ENCODE results near the gene ZMYM3. TPM values are rescaled to one million over a fixed set of nuclear protein-coding genes. Genes with fewer than 3 reads are reported as not detected.
"Not testable (repeated sequence)": the region's sequence is repeated elsewhere in the genome, so short reads cannot be mapped to it uniquely, and the experiment has no call there.

Gene ZMYM3
- total RNA-seq, 1 donor from 2014 or later = 88.9 TPM

- Mint-ChIP-seq H3K36me3 (ENCODE audit: insufficient read depth) (peaks cover 8% of the 10 kb centered on the region), H3K27ac (peak within 1 kb of the TSS; percentile 100), H3K4me3 (ENCODE audit: low read depth) (peak within 1 kb of the TSS; percentile 98), H3K9me3 (ENCODE audit: low read depth) (peaks cover 18% of the 10 kb centered on the region), H3K27me3 (no peaks in the 10 kb centered on the region), H3K4me1 (ENCODE audit: low read depth) (peaks cover 4% of the 10 kb centered on the region)
- peak; percentile 74 for DNase-seq (ENCODE audit: low spot score, unreplicated experiment)
- TF ChIP-seq CTCF (IDR thresholded peaks at IDR 0.05; ENCODE audit: unreplicated experiment) = peak; percentile 11
These were observed 29.6 kb upstream of the ZMYM3 start, which contains the start of gene NONO for GRCh38 chrX:71283403-71284143. Gene NONO, plus strand, starts transcription at chrX:71283635. Its CDS starts 7,003 bp downstream, at chrX:71290638.

GRCh38 chrX:71282514-71283402 lies 28.8 kb upstream of the ZMYM3 start:
- Mint-ChIP-seq H3K4me1 (ENCODE audit: low read depth) (peaks cover 4% of the 10 kb centered on the region), H3K36me3 (ENCODE audit: insufficient read depth) (peaks cover 8% of the 10 kb centered on the region), H3K4me3 (ENCODE audit: low read depth) (peak overlapping the region; percentile 98), H3K9me3 (ENCODE audit: low read depth) (peaks cover 18% of the 10 kb centered on the region), H3K27me3 (no peaks in the 10 kb centered on the region), H3K27ac (peak overlapping the region; percentile 100)
- no peak for DNase-seq (ENCODE audit: low spot score, unreplicated experiment)
- TF ChIP-seq CTCF (IDR thresholded peaks at IDR 0.05; ENCODE audit: unreplicated experiment) = no peak

GRCh38 chrX:71281300-71281699 lies 27.4 kb upstream of the ZMYM3 start:
- not testable (repeated sequence) for H3K4me3 Mint-ChIP-seq (ENCODE audit: low read depth); DNase-seq (ENCODE audit: low spot score, unreplicated experiment); H3K36me3 Mint-ChIP-seq (ENCODE audit: insufficient read depth); H3K27ac Mint-ChIP-seq; H3K4me1 Mint-ChIP-seq (ENCODE audit: low read depth); H3K27me3 Mint-ChIP-seq
- peaks cover 18% of the 10 kb centered on the region for H3K9me3 Mint-ChIP-seq (ENCODE audit: low read depth)

- not testable (repeated sequence) for H3K36me3 Mint-ChIP-seq (ENCODE audit: insufficient read depth); H3K4me3 Mint-ChIP-seq (ENCODE audit: low read depth); H3K4me1 Mint-ChIP-seq (ENCODE audit: low read depth); H3K27ac Mint-ChIP-seq; DNase-seq (ENCODE audit: low spot score, unreplicated experiment); H3K27me3 Mint-ChIP-seq
- H3K9me3 Mint-ChIP-seq (ENCODE audit: low read depth) = peaks cover 17% of the 10 kb centered on the region
These were observed 18.4 kb upstream of the ZMYM3 start for GRCh38 chrX:71272313-71272712.

GRCh38 chrX:71269801-71270395 lies 16.0 kb upstream of the ZMYM3 start:
- no peak for DNase-seq (ENCODE audit: low spot score, unreplicated experiment)
- Mint-ChIP-seq H3K27me3 (no peaks in the 10 kb centered on the region), H3K36me3 (ENCODE audit: insufficient read depth) (peaks cover 6% of the 10 kb centered on the region), H3K9me3 (ENCODE audit: low read depth) (peaks cover 21% of the 10 kb centered on the region), H3K27ac (no peak overlapping the region), H3K4me1 (ENCODE audit: low read depth) (peaks cover 2% of the 10 kb centered on the region), H3K4me3 (ENCODE audit: low read depth) (no peak overlapping the region)
- TF ChIP-seq CTCF (IDR thresholded peaks at IDR 0.05; ENCODE audit: unreplicated experiment) = no peak

GRCh38 chrX:71268624-71269023 lies 14.7 kb upstream of the ZMYM3 start:
- H3K4me1 Mint-ChIP-seq (ENCODE audit: low read depth); H3K27me3 Mint-ChIP-seq; DNase-seq (ENCODE audit: low spot score, unreplicated experiment); H3K27ac Mint-ChIP-seq; H3K4me3 Mint-ChIP-seq (ENCODE audit: low read depth); H3K36me3 Mint-ChIP-seq (ENCODE audit: insufficient read depth): not testable (repeated sequence)
- peaks cover 25% of the 10 kb centered on the region for H3K9me3 Mint-ChIP-seq (ENCODE audit: low read depth)

Data from progenitor cell of endocrine pancreas (in vitro differentiated cells).